Measurements from ENCODE around the gene BBS10. TPM values are rescaled to one million over a fixed set of nuclear protein-coding genes. Genes with fewer than 3 reads are reported as not detected.
"Not testable (repeated sequence)": the region's sequence is repeated elsewhere in the genome, so short reads cannot be mapped to it uniquely, and the experiment has no call there.

BBS10 gene
- total RNA-seq, 4 donors from 2014 or later = 10.4 to 21.6 (median 17.9) TPM

DNA sequence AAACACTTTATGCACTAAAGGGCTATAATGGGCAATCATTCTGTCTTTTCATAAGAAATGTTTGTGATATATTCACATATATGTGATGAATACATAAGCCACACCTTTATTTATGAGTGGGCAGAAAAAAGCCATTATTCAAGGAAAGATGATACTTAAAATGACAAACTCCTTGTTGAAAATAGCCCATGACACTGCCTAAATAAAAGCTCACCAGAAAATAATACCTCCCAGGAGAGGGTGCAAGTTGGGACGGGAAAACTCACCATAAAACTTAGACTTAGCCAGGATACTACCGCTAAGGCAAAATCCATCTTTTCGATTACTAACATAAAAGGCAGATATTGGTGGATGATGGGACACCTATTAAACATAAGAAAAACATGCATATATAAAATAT lies 35.8 kb upstream of the BBS10 start:
- 93% methylated on average over 3 of the region's 3 CpGs for WGBS
- TF ChIP-seq EP300 (IDR thresholded peaks at IDR 0.05) (no peak), POLR2A (IDR thresholded peaks at IDR 0.05; ENCODE audit: low read depth) (no peak), POLR2AphosphoS5 (IDR thresholded peaks at IDR 0.05) (no peak)
- TF ChIP-seq, protein P1, sequence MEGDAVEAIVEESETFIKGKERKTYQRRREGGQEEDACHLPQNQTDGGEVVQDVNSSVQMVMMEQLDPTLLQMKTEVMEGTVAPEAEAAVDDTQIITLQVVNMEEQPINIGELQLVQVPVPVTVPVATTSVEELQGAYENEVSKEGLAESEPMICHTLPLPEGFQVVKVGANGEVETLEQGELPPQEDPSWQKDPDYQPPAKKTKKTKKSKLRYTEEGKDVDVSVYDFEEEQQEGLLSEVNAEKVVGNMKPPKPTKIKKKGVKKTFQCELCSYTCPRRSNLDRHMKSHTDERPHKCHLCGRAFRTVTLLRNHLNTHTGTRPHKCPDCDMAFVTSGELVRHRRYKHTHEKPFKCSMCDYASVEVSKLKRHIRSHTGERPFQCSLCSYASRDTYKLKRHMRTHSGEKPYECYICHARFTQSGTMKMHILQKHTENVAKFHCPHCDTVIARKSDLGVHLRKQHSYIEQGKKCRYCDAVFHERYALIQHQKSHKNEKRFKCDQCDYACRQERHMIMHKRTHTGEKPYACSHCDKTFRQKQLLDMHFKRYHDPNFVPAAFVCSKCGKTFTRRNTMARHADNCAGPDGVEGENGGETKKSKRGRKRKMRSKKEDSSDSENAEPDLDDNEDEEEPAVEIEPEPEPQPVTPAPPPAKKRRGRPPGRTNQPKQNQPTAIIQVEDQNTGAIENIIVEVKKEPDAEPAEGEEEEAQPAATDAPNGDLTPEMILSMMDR (IDR thresholded peaks at IDR 0.05) = no peak

DNA sequence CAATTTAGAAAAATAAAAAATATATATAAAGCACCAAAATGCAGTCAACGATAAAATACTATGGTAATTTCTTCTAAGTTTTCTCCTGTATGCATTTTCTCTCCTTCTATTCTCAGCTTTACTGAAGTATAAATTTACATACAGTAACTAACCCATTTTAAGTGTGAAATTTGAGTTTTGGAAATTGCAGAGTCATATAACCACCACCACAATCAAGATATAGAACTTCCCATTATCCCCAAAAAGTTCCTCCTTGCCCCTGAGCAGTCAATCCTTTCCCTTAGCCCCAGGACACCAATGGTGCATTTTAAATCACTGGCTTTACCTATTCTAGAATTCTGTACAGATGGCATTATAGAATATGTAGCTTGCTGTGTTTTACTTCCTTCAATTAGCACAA lies 31.0 kb upstream of the BBS10 start:
- intact Hi-C loops (cut with DNase I) = no loop called here
- Histone ChIP-seq H3K36me3 (peaks cover 0 to 54% (median 32%) of the 10 kb centered on the region in 4 donors), H3K27me3 (no peaks in the 10 kb centered on the region), H3K9me3 (no peaks in the 10 kb centered on the region), H3K27ac (replicated peaks in 1 of 4) (no peak overlapping the region), H3K4me3 (no peak overlapping the region), H3K4me1 (no peaks in the 10 kb centered on the region)
- WGBS = 98% methylated on average over 1 of the region's 1 CpG
- no peak for TF ChIP-seq POLR2A (IDR thresholded peaks at IDR 0.05; ENCODE audit: low read depth)
- TF ChIP-seq POLR2AphosphoS5 (IDR thresholded peaks at IDR 0.05) = no peak
- no peak for TF ChIP-seq EP300 (IDR thresholded peaks at IDR 0.05)
- TF ChIP-seq, protein P1 (IDR thresholded peaks at IDR 0.05) = no peak
- DNase-seq (ENCODE audit: extremely low spot score) = no peak

More for the DNA sequence above, 35.8 kb upstream of the BBS10 start:
- H3K36me3 ChIP-seq = peaks cover 7 to 43% (median 27%) of the 10 kb centered on the region in 4 donors
- intact Hi-C loops (cut with DNase I) = no loop called here
- no peak overlapping the region for H3K4me3 ChIP-seq
- no peak for DNase-seq (ENCODE audit: extremely low spot score)
- H3K27ac ChIP-seq (replicated peaks in 1 of 4) = no peak overlapping the region
- no peaks in the 10 kb centered on the region for H3K9me3 ChIP-seq
- H3K27me3 ChIP-seq = no peaks in the 10 kb centered on the region
- no peaks in the 10 kb centered on the region for H3K4me1 ChIP-seq

DNA sequence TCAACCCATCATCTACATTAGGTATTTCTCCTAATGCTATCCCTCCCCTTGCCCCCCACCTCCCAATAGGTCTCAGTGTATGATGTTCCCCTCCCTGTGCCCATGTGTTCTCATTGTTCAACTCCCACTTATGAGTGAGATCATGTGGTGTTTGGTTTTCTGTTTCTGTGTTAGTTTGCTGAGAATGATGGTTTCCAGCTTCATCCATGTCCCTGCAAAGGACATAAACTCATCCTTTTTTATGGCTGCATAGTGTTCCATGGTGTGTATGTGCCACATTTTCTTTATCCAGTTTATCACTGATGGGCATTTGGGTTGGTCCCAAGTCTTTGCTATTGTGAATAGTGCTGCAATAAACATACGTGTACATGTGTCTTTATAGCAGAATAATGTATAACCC lies 28.7 kb upstream of the BBS10 start:
- H3K9me3 ChIP-seq; H3K4me1 ChIP-seq; DNase-seq (ENCODE audit: extremely low spot score); intact Hi-C loops (cut with DNase I); H3K27me3 ChIP-seq; H3K27ac ChIP-seq (replicated peaks in 1 of 4); H3K4me3 ChIP-seq: not testable (repeated sequence)
- WGBS = 92% methylated on average over 1 of the region's 1 CpG
- peaks cover 0 to 62% (median 36%) of the 10 kb centered on the region in 4 donors for H3K36me3 ChIP-seq

DNA sequence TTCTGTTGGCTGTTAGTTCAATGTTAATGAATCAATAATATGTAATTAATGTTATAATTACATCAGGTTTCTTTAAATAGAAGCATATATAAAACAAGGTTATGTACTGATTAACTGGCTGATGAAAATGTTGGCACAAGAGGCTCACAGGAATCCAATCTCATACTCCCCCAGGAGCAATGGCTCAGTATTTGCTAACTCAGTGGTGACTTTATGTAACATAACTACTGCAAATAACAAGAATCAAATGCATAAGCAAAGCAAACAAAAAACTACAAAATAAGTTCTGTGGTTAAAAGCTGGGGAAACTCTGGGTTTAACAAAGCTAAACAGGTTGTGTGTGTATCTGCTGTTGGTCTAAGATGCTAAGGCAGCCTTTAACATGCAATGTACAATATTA lies 27.7 kb upstream of the BBS10 start:
- H3K4me3 ChIP-seq = no peak overlapping the region
- no peaks in the 10 kb centered on the region for H3K4me1 ChIP-seq
- peaks cover 0 to 66% (median 41%) of the 10 kb centered on the region in 4 donors for H3K36me3 ChIP-seq
- TF ChIP-seq, protein P1 (IDR thresholded peaks at IDR 0.05) = no peak
- TF ChIP-seq EP300 (IDR thresholded peaks at IDR 0.05) (no peak), POLR2AphosphoS5 (IDR thresholded peaks at IDR 0.05) (no peak), POLR2A (IDR thresholded peaks at IDR 0.05; ENCODE audit: low read depth) (no peak)
- no peaks in the 10 kb centered on the region for H3K27me3 ChIP-seq
- intact Hi-C loops (cut with DNase I) = no loop called here
- H3K27ac ChIP-seq (replicated peaks in 1 of 4) = no peak overlapping the region
- no peaks in the 10 kb centered on the region for H3K9me3 ChIP-seq
- no peak for DNase-seq (ENCODE audit: extremely low spot score)

DNA sequence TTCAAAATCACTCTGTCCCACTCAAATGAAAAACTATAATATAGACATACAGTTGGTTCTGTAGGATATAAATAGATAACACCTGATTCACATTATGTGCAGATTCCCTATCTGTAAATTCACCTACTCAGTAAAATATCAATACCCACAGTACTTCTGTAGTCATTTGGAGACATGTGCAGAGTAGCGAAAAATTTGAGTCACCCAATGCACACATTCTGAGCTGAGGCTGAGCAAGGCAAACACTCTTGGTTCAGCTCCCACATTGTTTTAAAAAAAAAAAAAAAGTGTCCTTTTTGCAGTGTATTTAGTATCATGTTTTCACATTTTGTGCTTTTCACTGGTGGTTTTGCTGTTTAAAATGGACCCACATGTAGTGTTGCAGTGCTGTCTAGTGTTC lies 27.3 kb upstream of the BBS10 start:
- TF ChIP-seq EP300 (IDR thresholded peaks at IDR 0.05) (no peak), POLR2A (IDR thresholded peaks at IDR 0.05; ENCODE audit: low read depth) (no peak), POLR2AphosphoS5 (IDR thresholded peaks at IDR 0.05) (no peak)
- TF ChIP-seq, protein P1 (IDR thresholded peaks at IDR 0.05) = no peak
- Histone ChIP-seq H3K27ac (replicated peaks in 1 of 4) (no peak overlapping the region), H3K4me3 (no peak overlapping the region), H3K36me3 (peaks cover 0 to 69% (median 44%) of the 10 kb centered on the region in 4 donors), H3K9me3 (no peaks in the 10 kb centered on the region), H3K4me1 (no peaks in the 10 kb centered on the region), H3K27me3 (no peaks in the 10 kb centered on the region)
- intact Hi-C loops (cut with DNase I) = no loop called here
- 94% methylated on average over 1 of the region's 1 CpG for WGBS
- no peak for DNase-seq (ENCODE audit: extremely low spot score)

Data from esophagus muscularis mucosa (tissue), 4 donors.